ENCODE data around the gene DNAH10. TPM values are rescaled to one million over a fixed set of nuclear protein-coding genes. Genes with fewer than 3 reads are reported as not detected.

DNAH10 gene
- total RNA-seq, 1 experiment from 2014 or later = 0.17 TPM

GRCh38 chr12:123733229-123733628 is 28.9 kb upstream of the DNAH10 start:
- Histone ChIP-seq H3K27ac (ENCODE audit: insufficient read length, low read depth, low read length) (no peak overlapping the region), H4K8ac (replicated peaks; ENCODE audit: insufficient read length, low read depth, low read length) (no peak overlapping the region)

More at GRCh38 chr12:123733229-123733628, 28.9 kb upstream of the DNAH10 start:
- no peaks in the 10 kb centered on the region for H3K23me2 ChIP-seq (ENCODE audit: insufficient read length, low read depth, low read length, poor library complexity, severe bottlenecking)
- H2AK5ac ChIP-seq (ENCODE audit: insufficient read length, low read length) = no peak overlapping the region
- no peak overlapping the region for H2BK15ac ChIP-seq (ENCODE audit: low read depth, low read length)
- no peaks in the 10 kb centered on the region for H3K79me1 ChIP-seq (ENCODE audit: insufficient read depth, low read depth, low read length, poor library complexity, severe bottlenecking)
- H3K27ac Mint-ChIP-seq = no peak overlapping the region
- H3K27me3 Mint-ChIP-seq (ENCODE audit: low read depth) = no peaks in the 10 kb centered on the region
- WGBS (ENCODE audit: extremely low coverage, insufficient read length, low lambda C conversion rate) = no CpG with 5 or more reads among the region's 10 CpGs
- H3K4me1 ChIP-seq (ENCODE audit: insufficient read depth, low read length) = no peaks in the 10 kb centered on the region
- H2BK5ac ChIP-seq (ENCODE audit: insufficient read length, low read length) = no peak overlapping the region
- H3K18ac ChIP-seq (ENCODE audit: insufficient read length, low read depth, low read length) = no peak overlapping the region
- no peaks in the 10 kb centered on the region for H3K9me3 Mint-ChIP-seq
- H2AFZ ChIP-seq (ENCODE audit: low read length) = no peak overlapping the region
- H4K91ac ChIP-seq (ENCODE audit: insufficient read length, low read depth, low read length) = no peak overlapping the region
- H2BK12ac ChIP-seq (ENCODE audit: insufficient read length, low read depth, low read length) = no peak overlapping the region
- H3T11ph ChIP-seq (ENCODE audit: low read length) = no peak overlapping the region
- H3K4me2 ChIP-seq (ENCODE audit: insufficient read depth, insufficient read length, low read length) = no peak overlapping the region
- H4K20me1 ChIP-seq (ENCODE audit: control insufficient read depth, insufficient read depth, insufficient read length) = no peaks in the 10 kb centered on the region
- H3K36me3 Mint-ChIP-seq (ENCODE audit: insufficient read depth in 1 of 3, low read depth in 3 of 3) = peaks cover 70 to 92% (median 88%) of the 10 kb centered on the region in 3 experiments; a peak in 6 of 7 replicates
- no peaks in the 10 kb centered on the region for H3K79me2 ChIP-seq (ENCODE audit: insufficient read depth, low read length)
- no peak overlapping the region for H2BK120ac ChIP-seq (ENCODE audit: low read depth, low read length, poor library complexity, severe bottlenecking)
- TF ChIP-seq, protein P1, sequence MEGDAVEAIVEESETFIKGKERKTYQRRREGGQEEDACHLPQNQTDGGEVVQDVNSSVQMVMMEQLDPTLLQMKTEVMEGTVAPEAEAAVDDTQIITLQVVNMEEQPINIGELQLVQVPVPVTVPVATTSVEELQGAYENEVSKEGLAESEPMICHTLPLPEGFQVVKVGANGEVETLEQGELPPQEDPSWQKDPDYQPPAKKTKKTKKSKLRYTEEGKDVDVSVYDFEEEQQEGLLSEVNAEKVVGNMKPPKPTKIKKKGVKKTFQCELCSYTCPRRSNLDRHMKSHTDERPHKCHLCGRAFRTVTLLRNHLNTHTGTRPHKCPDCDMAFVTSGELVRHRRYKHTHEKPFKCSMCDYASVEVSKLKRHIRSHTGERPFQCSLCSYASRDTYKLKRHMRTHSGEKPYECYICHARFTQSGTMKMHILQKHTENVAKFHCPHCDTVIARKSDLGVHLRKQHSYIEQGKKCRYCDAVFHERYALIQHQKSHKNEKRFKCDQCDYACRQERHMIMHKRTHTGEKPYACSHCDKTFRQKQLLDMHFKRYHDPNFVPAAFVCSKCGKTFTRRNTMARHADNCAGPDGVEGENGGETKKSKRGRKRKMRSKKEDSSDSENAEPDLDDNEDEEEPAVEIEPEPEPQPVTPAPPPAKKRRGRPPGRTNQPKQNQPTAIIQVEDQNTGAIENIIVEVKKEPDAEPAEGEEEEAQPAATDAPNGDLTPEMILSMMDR (conservative IDR thresholded peaks at IDR 0.05) = no peak
- H3K23ac ChIP-seq (ENCODE audit: insufficient read length, low read depth, low read length) = no peak overlapping the region
- H3K4ac ChIP-seq (ENCODE audit: low read depth, low read length) = no peak overlapping the region
- H3K27me3 ChIP-seq (ENCODE audit: insufficient read depth, low read length) = no peaks in the 10 kb centered on the region
- no peaks in the 10 kb centered on the region for H3K9me3 ChIP-seq (ENCODE audit: control insufficient read depth, low read depth, low read length)
- H3K4me3 Mint-ChIP-seq = no peak overlapping the region
- no peaks in the 10 kb centered on the region for H3K4me1 Mint-ChIP-seq
- no peak overlapping the region for H3K56ac ChIP-seq (ENCODE audit: insufficient read length, low read depth, low read length)
- no peak overlapping the region for H4K5ac ChIP-seq (ENCODE audit: insufficient read length, low read depth, low read length)
- no peak overlapping the region for H3K9ac ChIP-seq (ENCODE audit: extremely low read depth, insufficient read length, low read length)
- no peak overlapping the region for H3K14ac ChIP-seq (ENCODE audit: insufficient read depth, low read length)
- no peak for DNase-seq
- H2BK20ac ChIP-seq (ENCODE audit: low read depth, low read length, poor library complexity, severe bottlenecking) = no peak overlapping the region

Measured in H9 (cell line).